Left cardiac atrium (tissue), 4 donors: Measurements from ENCODE around the gene HPS5. TPM values are rescaled to one million over a fixed set of nuclear protein-coding genes. Genes with fewer than 3 reads are reported as not detected.
"Not testable (repeated sequence)": the region's sequence is repeated elsewhere in the genome, so short reads cannot be mapped to it uniquely, and the experiment has no call there.

ENCODE experiments used
- ATAC-seq, 2 donors: fragments of 200-7000 bp; cut with Tn5 transposase; one replicate each; pipeline ENCODE4 v1.9.1; 2020; ENCODE audit warnings: mild to moderate bottlenecking in 2 of 2, moderate library complexity in 2 of 2
- DNase-seq: peaks from one replicate; pipeline ENCODE4 v3.0.0-alpha.2; 2020
- intact Hi-C, 2 donors: fragments of 100-400 bp; cut with DNase I; formaldehyde crosslinking; loops; one replicate each; pipeline versions ENCODE4 v1.14.1 to v1.15.1; 2022 to 2023
- long read RNA-seq: library from polyadenylated mRNA; unstranded; transcript quantifications from one replicate; pipeline ENCODE4 v2.0.0, GENCODE V29; 2021
- total RNA-seq, 2 donors: library from RNA; stranded (reverse); fragmentation: NEBNext Ultra II Directional; extraction: Animal tissue kit (Norgen Biotek cat#: 25700); gene quantifications; one replicate each; pipeline ENCODE4 v1.2.1, GENCODE V29; 2021
- donor health status: DM: no; HTN: yes; CAD: no.
- donor health status: DM: no; HTN: yes; CAD: no; lungs with severe emphysema.
- donor health status: DM: yes; HTN: yes; CAD: no.
- donor health status: Dilated cardiomyopathy.

Gene HPS5
- total RNA-seq, result 10 to 100 TPM; 10.8 to 12.7 TPM
- long read RNA-seq, full-length matches to known transcripts, result 11 of 24 reads
- long read RNA-seq, partial matches to known transcripts, result 5 of 24 reads
- long read RNA-seq, other reads (novel, unspliced or antisense), result 8 of 24 reads

DNA sequence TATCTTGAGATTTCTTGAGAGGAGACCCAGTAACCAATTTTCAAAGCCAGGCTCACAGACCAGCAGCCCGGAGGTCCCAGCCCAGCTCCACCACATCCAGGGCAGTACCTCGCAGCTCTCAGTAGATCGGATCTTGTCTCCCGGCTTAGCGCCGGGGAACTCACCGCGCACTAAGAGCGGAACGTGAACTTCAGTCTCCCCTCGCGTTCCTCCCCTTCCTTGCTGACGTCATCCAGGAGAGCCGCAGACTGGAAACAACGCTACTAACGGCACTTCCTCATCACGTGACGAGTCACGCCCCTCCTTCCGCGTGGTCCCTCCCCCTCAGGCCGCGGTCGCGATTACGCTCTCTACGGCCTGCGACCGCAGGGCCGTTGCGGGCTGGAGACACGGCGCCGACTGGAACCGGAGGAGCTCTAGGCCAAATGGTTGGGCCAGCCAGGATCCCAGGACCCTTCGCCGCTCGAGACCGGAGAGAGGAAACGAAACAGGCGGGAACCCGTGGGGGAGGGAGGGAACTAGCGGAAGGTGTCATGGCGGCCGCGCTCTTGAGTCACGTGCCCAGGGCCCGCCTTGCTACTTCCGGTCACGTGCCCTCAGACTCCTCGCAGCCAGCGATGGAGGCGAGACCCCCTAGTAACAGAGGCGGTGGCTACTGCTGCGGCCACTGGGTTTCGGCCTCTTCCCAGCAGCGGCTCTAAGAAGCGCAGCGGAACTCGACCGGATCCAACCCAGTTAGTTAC, at the start of gene HPS5, which contains the start of gene GTF2H1:
Gene HPS5 (minus strand): TSS at position 172 of the 743 bp plus-strand sequence. CDS start 4,282 bp downstream, outside the sequence.
Gene GTF2H1 (plus strand): TSS at position 599 of the 743 bp plus-strand sequence. CDS start 10,508 bp downstream, outside the sequence.
- ATAC-seq (peak; percentile 99), DNase-seq (peak; percentile 97)
- intact Hi-C loops, result loop anchor here in 1 of 2 donors (5.0 to 10.0 kb wide), 2 partner anchors 75 to 203 kb away; partner anchors contain the start of gene TSG101

- peak in 1 of 2 donors; percentile 54 for ATAC-seq
- no peak for DNase-seq
- intact Hi-C loops, result no loop called here
Observed at GRCh38 chr11:18371279-18371678, 49.3 kb upstream of the HPS5 start.

- intact Hi-C loops, result loop anchor here in 1 of 2 donors (5.0 kb wide), 1 partner anchor 38 kb away; no protein-coding TSS in a partner anchor
- DNase-seq, result no peak
- no peak for ATAC-seq
Observed at GRCh38 chr11:18369398-18369797, 47.5 kb upstream of the HPS5 start.

GRCh38 chr11:18368221-18368620, 46.3 kb upstream of the HPS5 start:
- DNase-seq (no peak), ATAC-seq (peak in 1 of 2 donors; percentile 81)
- intact Hi-C loops, result loop anchor here in 1 of 2 donors (5.0 kb wide), 1 partner anchor 39 kb away; no protein-coding TSS in a partner anchor

GRCh38 chr11:18367431-18367830, 45.5 kb upstream of the HPS5 start:
- ATAC-seq (no peak), DNase-seq (no peak)
- intact Hi-C loops, result loop anchor here in 1 of 2 donors (5.0 kb wide), 1 partner anchor 40 kb away; no protein-coding TSS in a partner anchor

- intact Hi-C loops, result loop anchor here in 1 of 2 donors (5.0 kb wide), 1 partner anchor 41 kb away; no protein-coding TSS in a partner anchor
Observed at GRCh38 chr11:18366286-18366685, 44.3 kb upstream of the HPS5 start.

GRCh38 chr11:18365741-18366140, 43.8 kb upstream of the HPS5 start:
- intact Hi-C loops, result loop anchor here in 1 of 2 donors (5.0 kb wide), 1 partner anchor 42 kb away; no protein-coding TSS in a partner anchor
- DNase-seq (no peak), ATAC-seq (no peak)

More at GRCh38 chr11:18366286-18366685, 44.3 kb upstream of the HPS5 start:
- no peak for DNase-seq
- no peak for ATAC-seq

GRCh38 chr11:18364495-18365073, 42.6 kb upstream of the HPS5 start:
- intact Hi-C loops, result loop anchor here in 1 of 2 donors (5.0 kb wide), 1 partner anchor 43 kb away; no protein-coding TSS in a partner anchor
- no peak for ATAC-seq
- no peak for DNase-seq

DNA sequence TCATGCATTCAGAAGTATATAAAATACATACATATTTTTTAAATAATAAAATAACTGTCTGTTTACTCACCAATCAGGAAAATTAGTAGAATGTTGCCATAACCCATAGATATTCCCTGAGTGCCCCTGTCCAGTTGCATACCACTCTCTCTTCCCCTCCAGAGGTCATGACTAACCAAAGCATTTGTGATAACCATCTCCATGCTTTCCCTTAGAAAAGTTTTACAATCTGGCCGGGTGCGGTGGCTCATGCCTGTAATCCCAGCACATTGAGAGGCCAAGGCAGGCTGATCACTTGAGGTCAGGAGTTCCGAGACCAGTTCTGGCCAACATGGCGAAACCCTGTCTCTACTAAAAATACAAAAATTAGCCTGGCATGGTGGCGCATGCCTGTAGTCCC, 39.2 kb upstream of the HPS5 start:
- ATAC-seq, result no peak
- DNase-seq, result no peak
- intact Hi-C loops, result no loop called here

GRCh38 chr11:18358646-18359045, 36.7 kb upstream of the HPS5 start:
- DNase-seq (no peak), ATAC-seq (no peak)
- intact Hi-C loops, result no loop called here

DNA sequence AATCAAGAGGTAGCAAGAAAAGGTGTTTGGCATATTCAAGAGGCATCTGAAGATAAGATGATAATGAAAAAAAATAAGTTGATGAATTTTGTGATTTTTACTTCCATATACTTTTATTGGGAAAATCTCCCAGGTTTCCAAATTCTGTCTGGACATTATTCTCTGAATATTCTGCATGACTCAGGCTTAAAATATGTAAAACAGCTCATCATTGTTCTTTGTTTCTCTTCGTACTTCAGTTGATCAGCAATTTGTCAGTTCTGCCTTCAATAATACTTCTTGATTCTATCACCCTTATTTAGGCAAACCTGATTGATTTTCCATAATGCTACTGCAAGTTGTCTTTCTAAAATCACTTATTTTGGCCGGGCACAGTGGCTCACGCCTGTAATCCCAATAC, 30.6 kb upstream of the HPS5 start:
- intact Hi-C loops, result no loop called here

DNA sequence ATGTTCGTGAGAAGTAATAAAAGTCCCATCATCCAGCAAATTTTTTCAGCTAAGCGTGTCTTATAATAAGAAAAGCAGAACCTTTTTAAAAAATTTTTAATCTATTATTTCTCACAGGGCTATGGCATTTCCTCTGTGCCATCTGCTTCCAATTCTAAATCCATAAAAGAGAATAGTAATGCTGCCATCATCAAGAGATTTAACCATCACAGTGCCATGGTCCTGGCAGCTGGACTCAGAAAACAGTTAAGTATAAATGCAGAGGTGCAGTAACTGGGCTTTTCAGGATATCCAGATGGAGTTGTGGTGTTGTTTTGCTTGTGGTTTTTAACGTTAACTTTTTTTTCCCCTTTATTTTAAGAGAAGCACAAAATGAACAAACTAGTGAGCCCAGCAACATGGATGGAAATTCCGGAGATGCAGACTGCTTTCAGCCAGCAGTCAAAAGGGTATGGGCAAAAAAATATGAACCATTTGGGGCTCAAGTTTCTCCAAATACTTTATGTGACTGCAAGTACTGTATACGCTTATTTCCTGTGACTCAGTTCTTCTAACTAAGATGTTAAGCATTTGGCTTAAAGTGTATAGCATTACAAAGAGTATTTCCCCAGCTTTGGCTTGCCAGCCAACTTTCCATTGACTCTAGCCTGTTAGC, 25.7 kb upstream of the HPS5 start:
- intact Hi-C loops, result no loop called here
- ATAC-seq, result no peak

More for the DNA sequence above, 30.6 kb upstream of the HPS5 start:
- no peak for DNase-seq
- no peak for ATAC-seq

DNA sequence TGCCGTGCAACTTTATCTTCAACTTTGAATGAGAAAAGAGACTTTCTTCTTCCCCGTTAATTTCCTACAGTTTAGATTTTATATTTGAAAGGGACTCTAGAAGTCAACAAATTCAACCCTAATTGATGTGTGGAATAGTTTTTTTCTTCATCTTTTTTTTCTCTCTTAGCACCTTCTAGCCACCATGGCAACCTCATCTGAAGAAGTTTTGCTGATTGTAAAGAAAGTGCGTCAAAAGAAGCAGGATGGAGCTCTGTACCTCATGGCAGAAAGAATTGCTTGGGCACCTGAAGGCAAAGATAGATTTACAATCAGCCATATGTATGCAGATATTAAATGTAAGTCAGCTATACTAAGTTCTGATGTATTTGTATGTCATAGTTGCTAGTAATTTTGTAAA, 11.0 kb upstream of the HPS5 start:
- intact Hi-C loops, result no loop called here
- ATAC-seq (no peak), DNase-seq (no peak)

More for the DNA sequence above, 25.7 kb upstream of the HPS5 start:
- no peak for DNase-seq

GRCh38 chr11:18332302-18332701, 10.4 kb upstream of the HPS5 start:
- intact Hi-C loops, result no loop called here

GRCh38 chr11:18330921-18331320, 9.0 kb upstream of the HPS5 start:
- no peak for ATAC-seq
- intact Hi-C loops, result no loop called here
- no peak for DNase-seq

More at GRCh38 chr11:18332302-18332701, 10.4 kb upstream of the HPS5 start:
- no peak for ATAC-seq
- no peak for DNase-seq

DNA sequence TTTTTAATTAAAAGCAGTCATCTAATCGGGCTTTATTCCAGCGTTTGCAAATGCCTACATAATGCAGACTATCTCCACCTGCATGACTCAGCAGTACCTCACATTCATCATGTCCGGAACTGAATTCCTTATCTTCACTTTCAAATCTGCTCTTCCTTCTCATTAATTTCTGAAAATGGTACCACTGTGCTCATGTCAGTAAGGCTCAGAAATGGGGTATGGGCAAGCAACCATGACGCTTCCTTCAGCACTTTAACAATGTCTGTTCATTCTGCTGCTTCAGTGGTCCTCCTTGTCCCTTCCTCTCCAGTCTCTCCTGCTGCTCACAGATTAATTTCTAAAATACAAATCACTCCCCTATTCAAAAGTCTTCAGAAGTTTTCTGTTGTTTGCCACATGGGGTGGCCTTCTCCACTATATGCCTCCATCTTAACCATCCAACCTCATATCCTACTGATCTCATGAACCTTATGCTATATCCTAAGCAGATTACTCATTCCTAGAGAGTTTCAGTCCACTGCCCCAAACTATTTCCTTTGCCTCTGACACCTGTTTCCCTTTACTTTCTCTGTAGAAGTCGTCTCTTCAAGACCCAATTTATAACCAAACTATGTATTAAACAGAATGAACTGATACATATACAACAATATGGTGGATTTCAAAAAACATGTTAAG, 7.4 kb upstream of the HPS5 start:
- ATAC-seq (peak in 1 of 2 donors; percentile 71), DNase-seq (no peak)
- intact Hi-C loops, result loop anchor here in 1 of 2 donors (10.0 kb wide), 1 partner anchor 195 kb away; the partner anchor contains the start of gene TSG101

DNA sequence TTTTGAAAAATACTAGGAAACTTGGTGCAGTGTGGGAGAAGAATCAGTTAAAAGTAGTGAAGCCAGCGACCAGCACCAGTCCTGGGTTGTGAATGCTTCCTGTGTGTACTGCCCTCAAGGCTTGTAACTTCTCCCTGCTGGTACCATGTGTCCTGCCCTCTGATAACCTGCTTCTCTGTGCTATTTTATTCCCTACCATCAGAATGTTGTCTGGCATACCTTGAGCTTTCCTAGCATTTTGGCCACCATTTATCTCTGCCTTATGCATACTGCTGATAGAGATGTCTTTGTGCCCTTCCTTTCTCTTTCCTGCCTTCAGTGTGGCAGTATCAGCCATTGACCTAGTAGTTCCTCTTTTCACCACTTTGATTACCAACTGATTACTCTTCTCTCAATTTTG, 2.4 kb upstream of the HPS5 start:
- intact Hi-C loops, result loop anchor here in 1 of 2 donors (5.0 to 10.0 kb wide), 2 partner anchors 73 to 200 kb away; partner anchors contain the start of gene TSG101
- ATAC-seq (no peak), DNase-seq (no peak)

DNA sequence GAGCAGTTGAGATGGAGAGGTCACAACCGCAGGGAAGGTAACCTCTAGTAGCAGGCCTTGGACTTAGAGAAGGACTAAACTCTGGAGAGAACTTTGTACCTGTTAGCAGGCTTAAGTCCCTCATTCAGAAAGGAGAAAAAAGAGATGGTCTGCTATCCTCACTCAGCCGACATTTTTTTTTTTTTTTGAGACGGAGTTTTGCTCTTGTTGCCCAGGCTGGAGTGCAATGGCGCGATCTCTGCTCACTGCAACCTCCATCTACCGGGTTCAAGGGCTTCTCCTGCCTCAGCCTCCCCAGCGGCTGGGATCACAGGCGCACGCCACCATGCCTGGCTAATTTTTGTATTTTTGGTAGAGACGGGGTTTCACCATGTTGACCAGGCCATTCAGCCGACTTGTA, 1.9 kb upstream of the HPS5 start:
- not testable (repeated sequence) for ATAC-seq
- intact Hi-C loops, result loop anchor here in 1 of 2 donors (5.0 to 10.0 kb wide), 2 partner anchors 73 to 201 kb away; partner anchors contain the start of gene TSG101

More for the DNA sequence above, 1.9 kb upstream of the HPS5 start:
- not testable (repeated sequence) for DNase-seq
